AG20443 (cell line): ENCODE results near the gene MIR17HG.

Experiments used
- DNase-seq: peaks from one replicate; pipeline ENCODE4 v3.0.0; 2012; ENCODE audit warnings: low spot score, mixed read lengths

The MIR17HG gene

GRCh38 chr13:91368676-91369440 is 21.4 kb downstream of the MIR17HG start:
- no peak for DNase-seq

DNA sequence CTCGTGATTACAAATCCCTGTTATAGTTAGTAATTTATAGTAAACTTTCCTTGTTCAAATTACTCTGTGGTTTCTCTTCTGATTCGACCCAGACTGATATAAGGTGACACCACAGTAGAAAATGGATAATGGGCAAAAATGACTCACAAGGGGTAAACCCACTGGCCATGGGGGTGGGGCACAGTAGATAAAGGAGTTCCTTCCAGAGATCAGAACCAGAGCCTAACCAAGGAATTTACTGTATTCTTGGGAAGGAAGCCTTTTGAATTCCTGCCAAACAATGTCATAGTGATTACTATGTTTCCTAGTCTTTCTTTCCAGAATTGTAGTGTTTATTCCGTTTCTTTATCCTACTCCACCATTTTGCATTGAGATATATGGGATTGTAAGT is 21.9 kb downstream of the MIR17HG start:
- DNase-seq, result peak; percentile 9

DNA sequence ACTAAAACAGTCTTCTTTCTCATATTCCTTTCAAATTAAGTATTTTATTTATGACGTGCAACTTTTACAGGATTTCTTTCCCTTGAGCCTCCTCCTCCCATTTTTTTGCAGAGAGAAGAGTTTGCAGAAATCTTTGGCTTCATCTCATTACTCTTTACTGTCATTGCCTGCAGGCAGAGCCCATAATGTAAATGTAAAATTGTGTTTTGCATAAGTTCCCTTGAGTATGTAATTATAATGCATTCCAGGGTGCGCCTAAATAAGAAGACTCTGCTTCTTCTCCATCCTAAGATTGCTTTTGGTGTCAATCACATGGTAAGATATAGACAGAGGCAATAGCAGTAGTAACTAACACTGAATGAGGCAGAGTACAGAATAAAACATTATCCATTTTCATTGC is 23.0 kb downstream of the MIR17HG start:
- no peak for DNase-seq

- DNase-seq, result no peak
Measured at GRCh38 chr13:91372911-91373310, 25.4 kb downstream of the MIR17HG start.

DNA sequence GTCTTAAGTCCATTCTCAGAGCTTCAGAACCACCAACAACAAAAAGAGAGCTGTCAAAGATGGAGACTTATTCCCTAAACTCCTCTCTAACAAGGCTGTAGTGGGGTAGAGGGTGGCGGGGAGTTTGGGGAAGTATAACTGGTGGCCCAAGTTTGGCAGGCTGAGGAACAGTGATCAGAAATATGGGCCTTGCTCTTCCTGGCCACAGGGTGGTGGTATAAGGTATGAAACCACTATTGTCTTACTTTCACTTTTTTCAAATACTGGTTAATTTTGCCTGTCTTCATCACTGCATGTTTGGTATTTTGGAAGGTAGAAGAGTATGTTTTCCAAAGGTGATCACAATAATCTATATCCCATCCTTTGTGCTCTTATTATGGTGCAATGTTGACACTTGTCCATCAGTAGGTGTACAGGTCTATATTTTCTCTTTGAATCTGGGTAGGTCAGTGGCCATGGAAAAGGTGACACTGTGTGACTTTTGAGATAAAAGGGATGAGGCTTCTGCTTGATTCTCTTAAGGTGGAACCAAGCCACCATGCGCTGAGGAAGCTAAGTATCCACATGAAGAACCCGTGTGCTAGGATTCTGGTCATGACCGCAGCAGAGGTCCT is 27.7 kb downstream of the MIR17HG start:
- peak; percentile 45 for DNase-seq

- no peak for DNase-seq
Measured at GRCh38 chr13:91381371-91381770, 33.9 kb downstream of the MIR17HG start.

DNA sequence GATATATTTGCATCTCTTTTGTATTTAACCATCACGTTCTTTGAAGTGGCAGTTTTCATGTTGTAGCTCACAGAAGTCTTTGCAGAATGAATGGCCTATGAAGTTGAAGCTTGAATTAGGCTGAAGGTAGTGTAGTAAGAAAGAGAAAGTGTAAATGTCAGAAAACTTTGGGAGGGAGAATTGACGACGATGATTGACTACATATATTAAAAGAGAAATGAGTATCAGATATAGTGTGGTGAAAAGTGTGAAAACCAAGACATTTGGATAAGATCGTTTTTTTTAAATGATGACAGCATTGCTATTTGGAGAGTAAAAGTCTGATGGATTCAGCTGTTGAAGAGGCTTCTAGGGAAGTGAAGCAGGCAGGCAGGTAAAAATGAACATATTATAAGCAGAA is 36.3 kb downstream of the MIR17HG start:
- DNase-seq, result no peak

- DNase-seq, result no peak
Measured at GRCh38 chr13:91384896-91385295, 37.4 kb downstream of the MIR17HG start.

GRCh38 chr13:91389186-91389585 is 41.7 kb downstream of the MIR17HG start:
- no peak for DNase-seq

DNA sequence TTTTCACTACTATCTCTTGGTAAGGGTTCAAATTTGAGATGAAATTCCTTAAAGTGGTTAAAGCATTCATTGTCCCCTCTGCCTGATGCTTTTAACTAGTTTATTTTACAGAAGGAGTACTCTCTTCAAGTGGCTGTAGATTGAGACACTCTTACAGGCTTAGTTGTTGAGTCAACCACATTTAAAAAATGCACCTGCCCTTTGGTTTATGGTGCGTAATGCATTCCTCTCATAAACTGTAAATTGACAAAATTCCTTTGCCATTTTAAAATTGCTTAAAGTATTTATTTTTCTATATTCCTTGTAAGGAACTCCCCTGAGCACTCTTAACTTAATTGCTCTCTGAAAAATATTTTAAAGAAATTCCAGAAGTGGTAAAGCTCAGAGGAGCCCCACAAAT is 50.1 kb downstream of the MIR17HG start:
- DNase-seq, result no peak

DNA sequence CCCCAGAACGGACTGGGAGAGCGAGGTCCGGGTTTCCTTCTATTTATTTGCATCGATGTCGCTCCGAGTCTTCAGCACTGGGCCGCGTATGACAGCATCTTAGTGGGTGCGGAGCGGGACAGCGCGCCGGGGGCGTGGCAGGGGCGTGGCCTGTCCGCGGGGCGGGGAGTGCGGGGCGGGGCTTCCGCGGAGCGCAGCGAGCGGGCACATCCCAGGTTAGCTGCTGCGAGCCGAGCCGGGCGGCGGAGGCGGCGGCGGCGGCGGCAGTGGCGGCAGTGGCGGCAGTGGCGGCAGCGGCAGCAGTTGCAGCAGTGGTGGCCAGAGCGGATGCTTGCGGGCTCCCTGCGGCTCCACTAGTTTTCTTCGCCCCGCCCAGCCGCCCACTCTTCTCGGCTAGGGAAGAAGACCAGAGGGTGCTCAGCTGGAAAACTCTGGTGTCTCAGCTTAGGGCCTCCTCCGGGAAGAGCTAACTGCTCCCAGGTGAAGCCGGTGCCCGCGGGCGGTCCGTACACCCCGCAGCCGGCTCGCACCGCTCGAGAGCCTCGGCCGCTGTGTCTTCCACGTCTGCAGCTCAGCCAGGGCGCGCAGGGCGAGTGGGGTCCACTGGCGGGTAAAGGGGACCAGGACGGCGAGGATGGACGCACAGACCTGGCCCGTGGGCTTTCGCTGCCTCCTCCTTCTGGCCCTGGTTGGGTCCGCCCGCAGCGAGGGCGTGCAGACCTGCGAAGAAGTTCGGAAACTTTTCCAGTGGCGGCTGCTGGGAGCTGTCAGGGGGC is 51.1 kb downstream of the MIR17HG start, which contains the start of gene GPC5:
Gene GPC5, plus strand, starts transcription at position 209 of the 776 bp plus-strand sequence.
- DNase-seq, result peak; percentile 96

DNA sequence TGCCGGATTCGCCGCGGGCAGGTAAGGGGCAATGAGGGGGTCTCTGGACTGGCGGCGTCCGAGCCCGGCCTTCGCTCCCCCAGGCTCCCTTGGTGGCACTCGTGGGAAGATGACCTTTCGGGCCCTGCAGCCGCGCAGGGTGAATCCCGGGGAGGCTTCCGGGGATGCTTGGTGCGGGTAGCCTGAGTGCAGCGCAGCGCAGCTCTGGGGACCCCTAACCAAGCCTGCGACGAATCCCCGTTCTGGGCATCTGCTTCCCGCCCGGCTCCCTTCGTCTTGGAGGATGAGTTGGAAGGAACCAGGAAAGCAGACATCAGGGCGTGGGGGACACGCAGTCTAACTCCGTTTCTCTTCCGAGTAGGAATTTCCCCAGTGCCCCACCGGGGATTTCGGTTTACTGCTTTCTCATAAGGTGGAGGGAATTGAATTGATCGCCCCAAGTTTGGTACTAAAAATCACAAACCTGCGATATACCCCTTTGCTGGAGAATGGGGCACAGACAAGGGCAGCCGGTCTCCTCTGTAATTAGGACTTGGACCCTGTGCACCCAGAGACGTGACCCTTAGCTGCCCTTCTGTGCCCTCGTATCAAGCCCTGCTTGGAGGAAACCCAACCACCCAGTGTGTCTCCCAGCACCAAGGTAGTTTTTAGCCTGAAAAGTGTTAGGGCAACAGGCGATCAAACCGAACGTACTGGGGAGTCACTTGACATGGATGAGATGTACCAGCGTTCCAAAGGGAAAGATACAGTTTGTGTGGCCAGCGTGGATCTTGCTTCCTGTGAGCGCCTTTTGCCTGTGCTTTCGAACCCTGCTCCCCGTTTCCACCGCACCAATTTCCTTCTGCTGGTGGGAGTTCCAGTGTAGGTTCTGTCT is 51.9 kb downstream of the MIR17HG start:
- DNase-seq, result no peak

GRCh38 chr13:91400063-91400399 is 52.5 kb downstream of the MIR17HG start:
- no peak for DNase-seq

DNA sequence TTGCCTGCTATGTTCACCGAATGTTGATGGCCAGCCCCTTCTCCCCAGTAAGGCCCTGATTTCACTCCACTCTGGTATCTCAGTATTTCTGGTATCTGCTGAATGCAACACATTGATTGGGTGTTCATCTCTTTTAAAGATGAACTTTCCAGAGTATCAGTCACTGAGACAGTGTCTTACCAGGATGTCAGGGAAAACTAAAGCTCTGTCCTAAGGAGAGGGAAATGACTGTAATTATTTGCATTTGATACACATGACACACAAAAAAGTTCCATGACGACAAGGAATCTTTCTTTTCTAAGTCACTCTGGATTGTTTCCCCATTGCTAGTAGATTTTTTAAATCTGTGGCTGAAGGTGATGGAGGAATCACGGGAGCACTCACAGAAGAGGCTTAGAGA is 53.2 kb downstream of the MIR17HG start:
- no peak for DNase-seq

DNA sequence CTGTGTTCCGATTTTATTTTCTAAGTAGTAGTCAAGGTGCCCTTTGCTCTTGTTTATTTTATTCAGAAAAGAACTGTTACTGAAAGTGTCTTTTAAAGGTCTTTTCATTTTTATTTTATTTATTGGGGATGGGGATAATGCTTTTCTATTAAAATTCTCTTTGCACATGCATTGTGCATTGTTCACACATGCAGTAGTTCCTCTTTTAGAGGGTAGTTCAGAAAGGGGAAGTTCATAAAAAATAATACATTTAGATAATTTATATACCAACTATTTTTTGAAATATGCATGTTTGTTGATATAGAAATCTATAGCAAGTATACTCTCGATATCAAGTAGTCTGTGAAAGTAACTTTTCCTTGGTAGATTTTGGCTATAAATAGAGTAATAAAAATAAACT is 54.4 kb downstream of the MIR17HG start:
- no peak for DNase-seq
